GM12873 (cell line): Measurements from ENCODE around the gene CCDC88C.

Experiments
- CTCF ChIP-seq: IDR thresholded peaks from 2 replicates; pipeline ENCODE4 v1.5.1; 2012; ENCODE audit warnings: low read depth, mild to moderate bottlenecking, moderate library complexity, low read length, control low read depth; ENCODE audit not compliant: insufficient read depth; ENCODE audit errors: missing control alignments

The CCDC88C gene

GRCh38 chr14:91405724-91406435 lies 11.7 kb downstream of the CCDC88C start:
- no peak for TF ChIP-seq CTCF

GRCh38 chr14:91405241-91405721 lies 12.3 kb downstream of the CCDC88C start:
- TF ChIP-seq CTCF, result no peak

GRCh38 chr14:91402771-91403600 lies 14.6 kb downstream of the CCDC88C start:
- no peak for TF ChIP-seq CTCF

- TF ChIP-seq CTCF, result no peak
Observed at GRCh38 chr14:91402348-91402747, 15.3 kb downstream of the CCDC88C start.

GRCh38 chr14:91401751-91402150 lies 15.9 kb downstream of the CCDC88C start:
- no peak for TF ChIP-seq CTCF

GRCh38 chr14:91400696-91401095 lies 16.9 kb downstream of the CCDC88C start:
- no peak for TF ChIP-seq CTCF
